ENCODE results near the gene VPS13D.

The VPS13D gene

GRCh38 chr1:12462586-12462985 lies 232.8 kb downstream of the VPS13D start:
- Histone ChIP-seq H3K4me3 (ENCODE audit: low read length) (no peak overlapping the region), H3K36me3 (ENCODE audit: control insufficient read depth, low read length) (no peaks in the 10 kb centered on the region), H3K9me3 (ENCODE audit: control insufficient read depth, insufficient read depth, low read length) (no peaks in the 10 kb centered on the region), H3K79me2 (ENCODE audit: control insufficient read depth, low read length) (no peaks in the 10 kb centered on the region), H3K9me2 (replicated peaks; ENCODE audit: control insufficient read depth, low read length) (no peaks in the 10 kb centered on the region), H3K27me3 (ENCODE audit: control insufficient read depth, low read length) (no peaks in the 10 kb centered on the region), H3K27ac (ENCODE audit: low read depth, low read length) (no peak overlapping the region), H3F3A (ENCODE audit: control insufficient read depth, insufficient read depth) (no peaks in the 10 kb centered on the region), H3K4me2 (ENCODE audit: low read length) (no peak overlapping the region), H3K4me1 (ENCODE audit: control insufficient read depth, low read length) (no peaks in the 10 kb centered on the region), H4K20me1 (ENCODE audit: control insufficient read depth, insufficient read depth, low read depth, low read length) (no peaks in the 10 kb centered on the region)
- no peak for TF ChIP-seq EZH2phosphoT487 (IDR thresholded peaks at IDR 0.05; ENCODE audit: borderline replicate concordance, low read length)
- TF ChIP-seq CTCF (IDR thresholded peaks at IDR 0.05; ENCODE audit: low read depth, low read length, poor library complexity, severe bottlenecking), result no peak

- Histone ChIP-seq H3K4me2 (ENCODE audit: low read length) (no peak overlapping the region), H3K36me3 (ENCODE audit: control insufficient read depth, low read length) (no peaks in the 10 kb centered on the region), H4K20me1 (ENCODE audit: control insufficient read depth, insufficient read depth, low read depth, low read length) (no peaks in the 10 kb centered on the region), H3K9me2 (replicated peaks; ENCODE audit: control insufficient read depth, low read length) (no peaks in the 10 kb centered on the region), H3K9me3 (ENCODE audit: control insufficient read depth, insufficient read depth, low read length) (no peaks in the 10 kb centered on the region), H3K79me2 (ENCODE audit: control insufficient read depth, low read length) (no peaks in the 10 kb centered on the region), H3K27me3 (ENCODE audit: control insufficient read depth, low read length) (no peaks in the 10 kb centered on the region), H3K27ac (ENCODE audit: low read depth, low read length) (no peak overlapping the region), H3K4me1 (ENCODE audit: control insufficient read depth, low read length) (no peaks in the 10 kb centered on the region), H3F3A (ENCODE audit: control insufficient read depth, insufficient read depth) (no peaks in the 10 kb centered on the region), H3K4me3 (ENCODE audit: low read length) (no peak overlapping the region)
- TF ChIP-seq CTCF (IDR thresholded peaks at IDR 0.05; ENCODE audit: low read depth, low read length, poor library complexity, severe bottlenecking) (no peak), EZH2phosphoT487 (IDR thresholded peaks at IDR 0.05; ENCODE audit: borderline replicate concordance, low read length) (no peak)
These were observed 234.2 kb downstream of the VPS13D start for GRCh38 chr1:12464045-12464461.

GRCh38 chr1:12464598-12465056 lies 234.8 kb downstream of the VPS13D start:
- Histone ChIP-seq H3K4me2 (ENCODE audit: low read length) (no peak overlapping the region), H3K27me3 (ENCODE audit: control insufficient read depth, low read length) (no peaks in the 10 kb centered on the region), H3K4me3 (ENCODE audit: low read length) (no peak overlapping the region), H3F3A (ENCODE audit: control insufficient read depth, insufficient read depth) (no peaks in the 10 kb centered on the region), H4K20me1 (ENCODE audit: control insufficient read depth, insufficient read depth, low read depth, low read length) (no peaks in the 10 kb centered on the region), H3K27ac (ENCODE audit: low read depth, low read length) (no peak overlapping the region), H3K9me2 (replicated peaks; ENCODE audit: control insufficient read depth, low read length) (no peaks in the 10 kb centered on the region), H3K9me3 (ENCODE audit: control insufficient read depth, insufficient read depth, low read length) (no peaks in the 10 kb centered on the region), H3K36me3 (ENCODE audit: control insufficient read depth, low read length) (no peaks in the 10 kb centered on the region), H3K4me1 (ENCODE audit: control insufficient read depth, low read length) (no peaks in the 10 kb centered on the region), H3K79me2 (ENCODE audit: control insufficient read depth, low read length) (no peaks in the 10 kb centered on the region)
- TF ChIP-seq EZH2phosphoT487 (IDR thresholded peaks at IDR 0.05; ENCODE audit: borderline replicate concordance, low read length) (no peak), CTCF (IDR thresholded peaks at IDR 0.05; ENCODE audit: low read depth, low read length, poor library complexity, severe bottlenecking) (no peak)

All from DOHH2 (cell line).